ENCODE data around the gene SEC14L3.

SEC14L3 gene

DNA sequence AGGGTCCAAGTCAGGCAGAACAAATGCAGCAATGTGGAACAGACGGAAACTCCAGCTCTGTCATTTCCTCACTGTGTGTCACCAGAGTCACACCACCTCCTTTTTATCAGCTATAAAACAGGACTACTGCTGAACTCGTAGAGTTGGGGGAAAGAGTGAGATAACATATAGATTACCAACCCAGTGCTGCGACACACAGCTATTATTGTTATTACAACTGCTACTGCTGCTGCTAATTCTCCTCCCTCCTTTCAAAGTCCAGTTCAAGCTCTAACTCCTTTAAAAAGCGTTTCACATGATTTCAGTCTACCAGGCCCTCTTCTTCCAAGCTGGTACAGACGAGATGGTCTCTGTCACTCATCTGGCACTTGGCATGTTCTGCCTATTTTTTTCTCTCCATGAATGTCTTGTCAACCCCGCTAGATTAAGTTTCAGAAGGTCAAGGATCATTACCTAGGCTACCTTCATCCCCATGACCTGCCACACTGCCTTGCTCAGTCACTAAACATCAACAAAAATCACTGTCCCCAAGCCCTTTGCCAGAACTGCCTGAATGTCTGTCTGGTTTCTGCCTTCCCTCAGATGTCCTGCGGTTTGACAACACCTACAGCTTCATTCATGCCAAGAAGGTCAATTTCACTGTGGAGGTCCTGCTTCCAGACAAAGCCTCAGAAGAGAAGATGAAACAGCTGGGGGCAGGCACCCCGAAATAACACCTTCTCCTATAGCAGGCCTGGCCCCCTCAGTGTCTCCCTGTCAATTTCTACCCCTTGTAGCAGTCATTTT is 49.9 kb downstream of the SEC14L3 start:
- ATAC-seq: no peak

DNA sequence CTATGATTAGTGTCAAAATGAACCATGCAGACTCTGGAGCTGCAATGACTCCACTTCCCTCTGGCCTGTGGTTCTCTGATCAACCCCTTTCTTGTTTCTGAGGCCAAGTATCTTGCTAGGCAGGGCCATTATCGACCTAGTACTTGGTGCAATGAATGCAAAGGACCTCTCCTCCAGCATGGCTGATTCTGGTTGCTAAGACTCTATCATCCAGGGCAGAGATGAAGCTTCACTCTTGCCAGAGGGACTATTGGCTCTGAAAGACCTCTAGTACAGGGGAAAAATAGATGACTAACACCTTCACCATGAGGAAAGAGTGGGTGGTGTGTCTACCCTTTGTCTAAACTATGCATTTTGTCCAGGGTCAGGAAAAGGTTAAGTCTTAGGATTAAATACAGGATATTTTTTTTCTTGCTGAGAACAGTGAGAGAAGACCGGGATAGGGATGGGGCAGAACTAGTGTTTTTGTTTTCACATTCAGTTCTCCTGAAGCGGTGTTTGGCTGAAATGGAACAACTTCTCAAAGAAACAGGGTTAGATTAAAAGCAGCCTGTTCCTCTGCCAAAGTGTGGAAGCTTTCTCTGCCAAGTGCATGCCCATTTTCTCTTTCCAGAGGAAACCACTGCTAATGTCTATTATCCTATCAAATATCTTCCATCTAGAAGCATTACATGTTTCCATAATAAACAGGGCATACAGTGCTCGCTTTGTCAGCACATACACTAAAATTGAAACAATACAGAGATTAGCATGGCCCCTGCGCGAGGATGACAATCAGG is 51.3 kb downstream of the SEC14L3 start:
- no peak for ATAC-seq
- TF ChIP-seq, protein P1, sequence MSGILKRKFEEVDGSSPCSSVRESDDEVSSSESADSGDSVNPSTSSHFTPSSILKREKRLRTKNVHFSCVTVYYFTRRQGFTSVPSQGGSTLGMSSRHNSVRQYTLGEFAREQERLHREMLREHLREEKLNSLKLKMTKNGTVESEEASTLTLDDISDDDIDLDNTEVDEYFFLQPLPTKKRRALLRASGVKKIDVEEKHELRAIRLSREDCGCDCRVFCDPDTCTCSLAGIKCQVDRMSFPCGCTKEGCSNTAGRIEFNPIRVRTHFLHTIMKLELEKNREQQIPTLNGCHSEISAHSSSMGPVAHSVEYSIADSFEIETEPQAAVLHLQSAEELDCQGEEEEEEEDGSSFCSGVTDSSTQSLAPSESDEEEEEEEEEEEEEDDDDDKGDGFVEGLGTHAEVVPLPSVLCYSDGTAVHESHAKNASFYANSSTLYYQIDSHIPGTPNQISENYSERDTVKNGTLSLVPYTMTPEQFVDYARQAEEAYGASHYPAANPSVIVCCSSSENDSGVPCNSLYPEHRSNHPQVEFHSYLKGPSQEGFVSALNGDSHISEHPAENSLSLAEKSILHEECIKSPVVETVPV (CRISPR knock-in tag; IDR thresholded peaks at IDR 0.05): no peak
- TF ChIP-seq, protein P2, sequence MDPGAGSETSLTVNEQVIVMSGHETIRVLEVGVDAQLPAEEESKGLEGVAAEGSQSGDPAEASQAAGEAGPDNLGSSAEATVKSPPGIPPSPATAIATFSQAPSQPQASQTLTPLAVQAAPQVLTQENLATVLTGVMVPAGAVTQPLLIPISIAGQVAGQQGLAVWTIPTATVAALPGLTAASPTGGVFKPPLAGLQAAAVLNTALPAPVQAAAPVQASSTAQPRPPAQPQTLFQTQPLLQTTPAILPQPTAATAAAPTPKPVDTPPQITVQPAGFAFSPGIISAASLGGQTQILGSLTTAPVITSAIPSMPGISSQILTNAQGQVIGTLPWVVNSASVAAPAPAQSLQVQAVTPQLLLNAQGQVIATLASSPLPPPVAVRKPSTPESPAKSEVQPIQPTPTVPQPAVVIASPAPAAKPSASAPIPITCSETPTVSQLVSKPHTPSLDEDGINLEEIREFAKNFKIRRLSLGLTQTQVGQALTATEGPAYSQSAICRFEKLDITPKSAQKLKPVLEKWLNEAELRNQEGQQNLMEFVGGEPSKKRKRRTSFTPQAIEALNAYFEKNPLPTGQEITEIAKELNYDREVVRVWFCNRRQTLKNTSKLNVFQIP (CRISPR knock-in tag; IDR thresholded peaks at IDR 0.05; ENCODE audit: borderline replicate concordance, low read depth): no peak
- no peak for TF ChIP-seq CSDC2 (CRISPR knock-in tag; IDR thresholded peaks at IDR 0.05)
- no peak for TF ChIP-seq OSR1 (CRISPR knock-in tag; IDR thresholded peaks at IDR 0.05)
- TF ChIP-seq BACH2 (CRISPR knock-in tag; IDR thresholded peaks at IDR 0.05; ENCODE audit: borderline replicate concordance): no peak
- no peak for TF ChIP-seq ZNF565 (CRISPR knock-in tag; conservative IDR thresholded peaks at IDR 0.05; ENCODE audit: low read depth)
- TF ChIP-seq TOX (CRISPR knock-in tag; IDR thresholded peaks at IDR 0.05; ENCODE audit: borderline replicate concordance): no peak
- TF ChIP-seq PPARA (CRISPR knock-in tag; IDR thresholded peaks at IDR 0.05; ENCODE audit: borderline replicate concordance): no peak
- no peak for TF ChIP-seq ZNF70 (CRISPR knock-in tag; IDR thresholded peaks at IDR 0.05)
- TF ChIP-seq ESRRG (CRISPR knock-in tag; IDR thresholded peaks at IDR 0.05): no peak
- TF ChIP-seq ARNTL (CRISPR knock-in tag; IDR thresholded peaks at IDR 0.05; ENCODE audit: borderline replicate concordance, low read depth): no peak
- TF ChIP-seq, protein P3, sequence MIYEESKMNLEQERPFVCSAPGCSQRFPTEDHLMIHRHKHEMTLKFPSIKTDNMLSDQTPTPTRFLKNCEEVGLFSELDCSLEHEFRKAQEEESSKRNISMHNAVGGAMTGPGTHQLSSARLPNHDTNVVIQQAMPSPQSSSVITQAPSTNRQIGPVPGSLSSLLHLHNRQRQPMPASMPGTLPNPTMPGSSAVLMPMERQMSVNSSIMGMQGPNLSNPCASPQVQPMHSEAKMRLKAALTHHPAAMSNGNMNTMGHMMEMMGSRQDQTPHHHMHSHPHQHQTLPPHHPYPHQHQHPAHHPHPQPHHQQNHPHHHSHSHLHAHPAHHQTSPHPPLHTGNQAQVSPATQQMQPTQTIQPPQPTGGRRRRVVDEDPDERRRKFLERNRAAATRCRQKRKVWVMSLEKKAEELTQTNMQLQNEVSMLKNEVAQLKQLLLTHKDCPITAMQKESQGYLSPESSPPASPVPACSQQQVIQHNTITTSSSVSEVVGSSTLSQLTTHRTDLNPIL (CRISPR knock-in tag; IDR thresholded peaks at IDR 0.05; ENCODE audit: low read depth): no peak
- no peak for TF ChIP-seq TCF4 (CRISPR knock-in tag; IDR thresholded peaks at IDR 0.05; ENCODE audit: borderline replicate concordance)
- no peak for TF ChIP-seq GLIS3 (CRISPR knock-in tag; IDR thresholded peaks at IDR 0.05)
- TF ChIP-seq ZFP3 (CRISPR knock-in tag; IDR thresholded peaks at IDR 0.05): no peak

More for the DNA sequence above, 49.9 kb downstream of the SEC14L3 start:
- TF ChIP-seq OSR1 (CRISPR knock-in tag; IDR thresholded peaks at IDR 0.05): no peak
- TF ChIP-seq ZNF565 (CRISPR knock-in tag; conservative IDR thresholded peaks at IDR 0.05; ENCODE audit: low read depth): no peak
- TF ChIP-seq SNAI2 (CRISPR knock-in tag; IDR thresholded peaks at IDR 0.05): no peak
- TF ChIP-seq BACH2 (CRISPR knock-in tag; IDR thresholded peaks at IDR 0.05; ENCODE audit: borderline replicate concordance): no peak
- TF ChIP-seq, protein P1 (CRISPR knock-in tag; IDR thresholded peaks at IDR 0.05): no peak
- TF ChIP-seq PPARA (CRISPR knock-in tag; IDR thresholded peaks at IDR 0.05; ENCODE audit: borderline replicate concordance): no peak
- TF ChIP-seq ZNF8 (CRISPR knock-in tag; IDR thresholded peaks at IDR 0.05): no peak
- no peak for TF ChIP-seq ESRRG (CRISPR knock-in tag; IDR thresholded peaks at IDR 0.05)
- TF ChIP-seq CSDC2 (CRISPR knock-in tag; IDR thresholded peaks at IDR 0.05): no peak
- no peak for TF ChIP-seq ISL1 (CRISPR knock-in tag; IDR thresholded peaks at IDR 0.05)
- TF ChIP-seq ZFP3 (CRISPR knock-in tag; IDR thresholded peaks at IDR 0.05): no peak

DNA sequence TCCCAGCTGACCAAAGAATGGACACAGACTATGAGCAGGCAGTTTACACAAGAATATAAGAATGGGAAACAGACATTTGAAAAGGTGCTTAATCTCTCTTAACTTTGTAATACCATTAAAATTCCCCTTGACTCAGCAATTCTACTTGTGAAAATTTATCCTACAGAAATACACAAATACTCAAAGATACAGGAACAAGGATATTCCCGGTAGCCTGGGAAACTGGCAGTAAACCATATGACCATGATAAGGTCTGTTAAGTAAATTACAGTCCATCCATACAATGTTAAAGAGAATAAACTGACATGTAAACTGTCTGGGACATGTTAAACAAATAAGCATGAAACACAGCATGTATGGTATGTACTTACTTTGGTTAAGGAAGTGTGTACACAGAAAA is 55.0 kb downstream of the SEC14L3 start:
- ATAC-seq: no peak
- TF ChIP-seq, protein P2 (CRISPR knock-in tag; IDR thresholded peaks at IDR 0.05; ENCODE audit: borderline replicate concordance, low read depth): no peak
- TF ChIP-seq OSR1 (CRISPR knock-in tag; IDR thresholded peaks at IDR 0.05) (no peak), CSDC2 (CRISPR knock-in tag; IDR thresholded peaks at IDR 0.05) (no peak), ISL1 (CRISPR knock-in tag; IDR thresholded peaks at IDR 0.05) (no peak), GLIS3 (CRISPR knock-in tag; IDR thresholded peaks at IDR 0.05) (no peak), ZNF70 (CRISPR knock-in tag; IDR thresholded peaks at IDR 0.05) (no peak)

All from SK-N-SH treated with all-trans-retinoic acid at 6 μM for 48 hours (cell line).